ENCODE data around the gene PFDN2.
"Not testable (repeated sequence)": the region's sequence is repeated elsewhere in the genome, so short reads cannot be mapped to it uniquely, and the experiment has no call there.

Gene PFDN2

GRCh38 chr1:161080441-161081405 lies 37.1 kb downstream of the PFDN2 start:
- DNase-seq (ENCODE audit: low read depth) = peak; percentile 67

GRCh38 chr1:161079436-161080110 lies 38.3 kb downstream of the PFDN2 start:
- no peak for DNase-seq (ENCODE audit: low read depth)

GRCh38 chr1:161077426-161077825 lies 40.4 kb downstream of the PFDN2 start:
- no peak for DNase-seq (ENCODE audit: low read depth)

DNA sequence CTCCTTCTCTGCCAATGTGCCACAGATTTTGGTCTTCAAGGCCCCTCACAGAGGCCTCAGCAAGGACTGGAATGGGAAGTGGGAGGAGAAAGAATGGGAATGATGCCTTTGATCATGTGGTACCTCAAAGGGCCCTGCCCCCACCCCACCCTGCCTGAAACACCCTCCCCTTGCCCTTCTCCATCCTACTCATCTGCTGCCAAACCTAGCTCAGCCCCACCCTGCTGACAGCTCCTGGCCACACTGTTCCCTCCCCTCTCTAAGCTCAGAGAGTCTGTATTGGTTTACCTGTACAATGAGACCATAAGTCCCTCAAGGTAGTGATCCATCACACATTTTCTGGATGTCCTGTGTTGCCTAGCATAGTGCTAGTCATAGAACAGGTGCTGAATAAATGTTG lies 41.4 kb downstream of the PFDN2 start:
- DNase-seq (ENCODE audit: low read depth) = no peak

DNA sequence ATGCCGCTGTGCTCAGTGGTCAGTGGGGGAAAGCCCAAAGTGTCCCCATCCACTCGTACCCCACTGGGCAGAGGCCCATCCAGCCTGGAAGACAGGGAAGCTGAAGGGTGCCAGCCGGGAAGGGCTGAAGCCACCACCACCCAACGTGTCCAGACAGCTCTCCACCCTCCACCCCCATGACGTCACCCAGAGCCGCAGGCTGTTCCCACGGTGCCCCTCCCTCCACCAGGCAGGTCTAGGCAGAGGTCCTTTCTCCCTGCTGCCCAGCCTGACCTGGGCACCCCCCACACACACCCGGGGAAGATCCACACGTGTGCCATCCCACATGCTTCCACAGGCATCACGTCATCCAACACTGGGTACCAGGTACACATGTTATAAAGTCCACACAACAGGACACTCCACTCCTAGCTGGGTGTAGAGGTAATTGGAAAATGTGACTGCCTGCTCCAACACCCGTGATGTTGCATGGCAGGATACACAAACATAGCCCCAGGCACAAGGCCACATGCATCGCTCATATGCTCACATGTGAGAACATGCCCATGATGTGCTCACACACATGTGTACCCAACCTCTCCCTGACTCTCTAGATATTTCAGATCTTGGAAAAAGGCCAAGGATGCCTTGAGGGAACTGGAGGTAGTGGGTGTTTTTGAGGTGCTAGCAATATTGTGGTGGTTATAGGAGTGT lies 43.0 kb downstream of the PFDN2 start:
- no peak for DNase-seq (ENCODE audit: low read depth)

DNA sequence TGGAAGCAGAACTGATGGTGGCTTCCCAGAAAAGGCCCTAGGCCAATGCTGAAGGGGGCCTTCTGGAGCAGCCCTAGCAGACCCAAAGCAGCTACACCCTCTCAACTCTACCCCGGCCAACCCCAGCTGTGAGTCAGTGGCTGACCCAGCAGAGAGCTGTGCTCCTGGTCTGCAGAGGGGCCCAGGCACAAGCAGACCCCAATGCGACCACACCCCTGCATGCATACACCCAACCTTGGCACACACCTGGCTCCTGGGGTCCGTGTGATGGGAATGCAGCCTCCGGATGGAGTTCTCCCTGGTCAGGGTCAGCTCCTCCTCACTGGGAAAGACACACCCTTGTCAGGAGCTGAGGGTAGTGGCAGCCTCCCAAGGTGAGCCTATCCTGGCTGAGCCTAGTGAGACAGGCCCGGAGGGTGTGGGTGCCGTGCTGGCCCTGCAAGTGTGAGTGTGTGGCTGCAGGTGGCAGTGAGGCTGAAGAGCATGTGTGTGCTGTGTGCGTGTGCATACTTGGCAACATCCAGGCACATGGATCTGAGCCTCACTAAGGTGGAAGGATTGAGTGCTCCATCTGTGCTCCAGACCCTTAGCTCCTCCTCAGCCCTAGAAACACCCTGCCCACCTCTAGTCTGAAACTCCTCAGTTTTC lies 44.2 kb downstream of the PFDN2 start:
- no peak for DNase-seq (ENCODE audit: low read depth)

GRCh38 chr1:161072751-161073449 lies 44.9 kb downstream of the PFDN2 start:
- no peak for DNase-seq (ENCODE audit: low read depth)

DNA sequence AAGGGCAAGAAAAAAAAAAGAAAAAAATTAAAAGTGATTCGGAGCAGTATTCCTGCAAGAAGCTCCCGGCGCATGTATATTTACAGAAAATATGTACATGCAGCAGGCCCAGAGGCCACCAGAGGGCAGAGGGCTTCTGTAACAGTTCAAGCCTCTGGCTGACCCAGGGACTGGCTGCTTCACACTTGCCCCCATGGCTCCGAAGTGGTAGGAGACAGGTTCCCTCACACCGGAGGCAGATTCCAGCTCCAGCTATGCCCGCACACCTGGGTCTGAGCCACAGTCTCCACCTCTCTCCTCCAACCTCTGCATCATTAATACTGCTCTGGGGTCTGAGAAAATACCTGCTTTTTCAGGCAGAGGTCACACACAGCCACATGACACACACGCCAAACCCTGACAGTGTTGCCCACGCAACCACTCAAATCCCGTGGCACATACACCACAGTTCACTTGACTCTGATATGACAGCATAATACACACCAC lies 45.9 kb downstream of the PFDN2 start:
- DNase-seq (ENCODE audit: low read depth) = peak; percentile 70

DNA sequence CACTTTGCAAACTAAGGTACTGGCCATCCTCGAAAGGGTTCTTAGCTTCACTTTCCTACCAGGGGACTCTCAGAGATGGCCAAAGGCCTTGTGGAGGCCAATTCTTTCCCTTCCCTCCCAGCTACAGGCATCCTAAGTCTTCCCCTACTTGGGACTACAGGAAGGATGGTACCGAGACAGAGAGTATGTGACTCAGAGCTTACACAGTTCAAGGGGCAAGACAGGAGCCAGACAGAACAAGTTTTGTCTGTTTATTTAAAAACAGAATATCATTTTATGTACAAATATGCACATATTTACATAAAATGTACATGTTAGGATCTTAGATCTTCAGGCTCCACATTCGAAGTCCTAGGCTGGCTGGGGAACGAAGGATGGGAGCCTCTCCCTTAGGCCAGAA lies 47.1 kb downstream of the PFDN2 start:
- DNase-seq (ENCODE audit: low read depth) = no peak

DNA sequence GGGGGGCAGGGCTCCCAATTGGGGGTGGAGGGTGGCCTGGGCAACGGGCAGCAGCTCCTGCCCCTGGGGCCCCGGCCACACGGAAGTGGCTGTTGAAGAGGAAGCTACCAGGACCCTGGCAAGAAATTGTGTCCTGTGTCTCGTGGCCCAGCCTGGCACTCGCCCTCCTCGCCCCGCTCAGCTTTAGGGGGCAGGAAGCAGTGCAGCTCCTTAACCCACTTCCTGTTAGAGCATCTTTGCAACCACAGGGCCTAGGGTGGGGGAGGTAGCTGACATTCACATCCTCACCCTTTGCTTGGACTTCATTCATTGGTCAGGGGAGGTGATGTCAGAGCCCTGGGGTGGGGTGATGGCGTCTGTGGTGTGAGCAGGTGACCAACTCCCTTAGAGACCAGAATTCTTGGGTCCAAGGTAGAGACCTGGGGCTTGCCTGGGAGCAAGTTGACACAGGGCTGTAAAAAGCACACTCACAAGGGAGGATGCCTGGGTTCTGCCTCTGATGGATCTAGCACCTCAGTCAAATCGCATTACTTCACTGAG lies 48.0 kb downstream of the PFDN2 start, which contains the start of gene ARHGAP30:
Gene ARHGAP30, minus strand, starts transcription at position 161 of the 540 bp plus-strand sequence. CDS start 267 bp downstream, outside the sequence.
- DNase-seq (ENCODE audit: low read depth) = no peak

GRCh38 chr1:161069241-161069640 lies 48.6 kb downstream of the PFDN2 start:
- DNase-seq (ENCODE audit: low read depth) = no peak

DNA sequence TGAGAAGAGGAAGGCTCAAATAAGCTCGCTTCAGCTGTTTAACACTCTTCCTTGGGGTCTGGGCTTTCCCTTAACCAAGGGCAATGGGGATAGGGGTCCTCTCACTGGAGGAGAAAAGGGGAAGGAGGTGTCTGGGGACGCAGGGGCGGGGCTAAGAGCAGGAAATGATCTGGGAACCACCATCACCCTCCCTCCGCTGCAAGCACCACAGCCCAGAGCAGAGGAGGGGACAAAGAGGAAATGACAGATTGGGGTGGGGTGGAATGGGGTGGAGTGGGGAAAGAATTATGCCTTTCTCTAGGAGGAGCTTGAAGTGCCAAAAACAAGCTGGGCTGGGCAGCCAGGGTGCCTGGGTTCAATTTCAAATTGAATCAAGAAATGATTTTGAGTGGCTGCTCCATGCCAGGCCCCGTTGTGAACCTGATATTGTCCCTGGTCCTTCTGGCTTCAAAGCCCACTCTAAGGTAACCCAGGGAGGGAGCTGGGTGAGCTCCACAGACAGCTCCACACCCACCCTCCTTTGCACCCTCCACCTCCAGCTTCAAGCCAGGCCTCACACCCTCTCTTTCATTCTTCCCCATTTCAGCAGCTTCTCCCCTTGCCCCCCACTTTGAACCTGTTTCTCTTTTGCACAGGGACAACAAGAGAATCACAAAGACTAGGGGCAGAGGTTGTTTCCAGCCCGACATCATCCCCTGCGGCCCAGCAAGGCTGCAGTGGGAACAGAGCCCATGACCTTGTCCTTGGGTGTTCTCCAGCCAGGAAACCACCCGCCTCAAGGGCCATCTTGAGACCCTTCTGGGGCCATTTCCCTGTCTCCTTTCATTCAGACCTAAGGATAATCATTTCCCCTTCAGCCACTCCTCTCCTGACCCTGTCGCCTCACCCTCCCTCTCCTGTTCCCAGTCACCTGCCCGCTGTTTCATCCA lies 49.3 kb downstream of the PFDN2 start:
- no peak for DNase-seq (ENCODE audit: low read depth)

- no peak for DNase-seq (ENCODE audit: low read depth)
These were observed 51.1 kb downstream of the PFDN2 start for GRCh38 chr1:161066694-161067093.

- not testable (repeated sequence) for DNase-seq (ENCODE audit: low read depth)
These were observed 52.2 kb downstream of the PFDN2 start for GRCh38 chr1:161065681-161066080.

DNA sequence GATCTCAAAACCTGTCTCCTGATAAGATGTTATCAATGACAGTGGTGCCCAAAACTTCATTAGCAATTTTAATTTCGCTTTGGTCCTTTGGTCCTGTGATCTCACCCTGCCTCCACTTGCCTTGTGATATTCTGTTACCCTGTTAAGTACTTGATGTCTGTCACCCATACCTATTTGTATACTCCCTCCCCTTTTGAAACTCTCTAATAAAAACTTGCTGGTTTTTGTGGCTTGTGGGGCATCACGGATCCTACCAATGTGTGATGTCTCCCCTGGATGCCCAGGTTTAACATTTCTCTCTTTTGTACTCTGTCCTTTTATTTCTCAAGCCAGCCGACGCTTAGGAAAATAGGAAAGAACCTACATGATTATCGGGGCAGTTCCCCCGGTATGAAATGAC lies 53.9 kb downstream of the PFDN2 start:
- DNase-seq (ENCODE audit: low read depth) = not testable (repeated sequence)

DNA sequence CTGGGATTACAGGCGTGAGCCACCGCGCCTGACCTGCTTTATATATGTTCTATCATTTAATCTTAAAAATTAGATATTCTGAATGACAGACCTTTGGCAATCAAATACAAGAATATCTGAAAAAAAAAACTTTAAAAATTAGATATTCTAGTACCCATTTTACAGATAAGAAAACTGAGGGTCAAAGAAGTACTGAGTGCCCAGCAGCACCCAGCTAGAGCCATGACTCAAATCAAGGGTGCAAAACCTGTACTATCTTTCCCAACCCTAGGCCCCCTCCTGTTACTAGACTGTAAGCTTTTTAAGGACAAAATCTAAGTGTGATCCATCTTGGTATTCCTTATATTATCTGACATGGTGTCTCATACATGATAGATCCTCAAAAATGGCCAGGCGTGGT lies 56.4 kb downstream of the PFDN2 start:
- no peak for DNase-seq (ENCODE audit: low read depth)

DNA sequence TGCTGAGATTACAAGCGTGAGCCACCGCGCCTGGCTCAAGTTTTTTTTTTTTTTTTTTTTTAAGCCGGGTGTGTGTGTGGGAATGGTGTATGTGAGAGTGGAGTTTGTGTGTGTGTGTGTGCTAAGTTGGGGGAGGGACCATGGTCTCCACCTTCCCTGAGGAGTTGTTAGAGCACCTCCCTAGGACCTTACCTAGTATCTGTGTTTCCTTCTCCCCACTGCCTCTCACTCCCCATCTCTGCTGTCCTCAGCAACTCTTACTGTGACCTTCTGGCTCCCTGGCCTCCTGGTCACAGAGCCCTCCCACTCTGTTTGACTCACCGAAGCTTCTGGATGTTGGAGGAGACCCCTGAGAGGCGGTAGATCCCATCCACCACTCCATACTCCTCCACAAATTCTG lies 58.5 kb downstream of the PFDN2 start:
- no peak for DNase-seq (ENCODE audit: low read depth)

GRCh38 chr1:161054805-161055204 lies 63.0 kb downstream of the PFDN2 start:
- no peak for DNase-seq (ENCODE audit: low read depth)

GRCh38 chr1:161054232-161054631 lies 63.6 kb downstream of the PFDN2 start:
- DNase-seq (ENCODE audit: low read depth) = no peak

GRCh38 chr1:161052899-161053298 lies 64.9 kb downstream of the PFDN2 start:
- no peak for DNase-seq (ENCODE audit: low read depth)
